Coronary artery (tissue), 2 donors: ENCODE results near the gene ATF5.
"Not testable (repeated sequence)": the region's sequence is repeated elsewhere in the genome, so short reads cannot be mapped to it uniquely, and the experiment has no call there.

Experiments used
- DNase-seq: peaks from one replicate; pipeline ENCODE4 v3.0.0-alpha.2; 2017; ENCODE audit warnings: low spot score
- H3K27ac ChIP-seq, 2 donors: fragments of 200-600 bp; sonication (generic); one replicate each; pipeline ENCODE4 v1.5.1; 2016 to 2019
- H3K4me3 ChIP-seq: fragments of 200-600 bp; sonication (generic); 2 replicates; pipeline ENCODE4 v1.5.1; 2016; ENCODE audit warnings: mild to moderate bottlenecking, moderate library complexity
- CTCF ChIP-seq: fragments of 200-600 bp; sonication (generic); IDR thresholded peaks from one replicate; pipeline ENCODE4 v1.5.1; 2019; ENCODE audit warnings: antibody characterized with exemption

ATF5 gene

GRCh38 chr19:49954933-49955332 is 25.9 kb downstream of the ATF5 start:
- H3K4me3 ChIP-seq = no peak overlapping the region
- no peak for TF ChIP-seq CTCF
- H3K27ac ChIP-seq = no peak overlapping the region
- DNase-seq = no peak

- TF ChIP-seq CTCF = no peak
- DNase-seq = no peak
- Histone ChIP-seq H3K27ac (no peak overlapping the region), H3K4me3 (no peak overlapping the region)
Observed at GRCh38 chr19:49956115-49956495, 27.1 kb downstream of the ATF5 start.

- no peak overlapping the region for H3K4me3 ChIP-seq
- H3K27ac ChIP-seq = no peak overlapping the region
- no peak for DNase-seq
- TF ChIP-seq CTCF = no peak
Observed at GRCh38 chr19:49957262-49957915, 28.4 kb downstream of the ATF5 start.

- H3K27ac ChIP-seq, DNase-seq, H3K4me3 ChIP-seq: not testable (repeated sequence)
Observed at GRCh38 chr19:49958144-49958543, 29.1 kb downstream of the ATF5 start.

GRCh38 chr19:49958596-49958995 is 29.6 kb downstream of the ATF5 start:
- H3K4me3 ChIP-seq, H3K27ac ChIP-seq, DNase-seq: not testable (repeated sequence)

GRCh38 chr19:49959892-49960291 is 30.9 kb downstream of the ATF5 start:
- not testable (repeated sequence) for DNase-seq, H3K27ac ChIP-seq, H3K4me3 ChIP-seq

- not testable (repeated sequence) for DNase-seq, H3K27ac ChIP-seq, H3K4me3 ChIP-seq
Observed at GRCh38 chr19:49960980-49961379, 32.0 kb downstream of the ATF5 start, which contains the start of gene SIGLEC11. Gene SIGLEC11, minus strand, starts transcription at chr19:49961172. Its CDS starts 91 bp downstream, at chr19:49961081.

- no peak for TF ChIP-seq CTCF
- Histone ChIP-seq H3K27ac (peak overlapping the region in 1 of 2 donors; percentile 35), H3K4me3 (no peak overlapping the region)
- DNase-seq = no peak
Observed at GRCh38 chr19:49968279-49968922, 39.4 kb downstream of the ATF5 start.

GRCh38 chr19:49969355-49969754 is 40.4 kb downstream of the ATF5 start:
- H3K4me3 ChIP-seq, DNase-seq: not testable (repeated sequence)
- H3K27ac ChIP-seq = peak overlapping the region in 1 of 2 donors; percentile 35

GRCh38 chr19:49971991-49972411 is 43.0 kb downstream of the ATF5 start:
- Histone ChIP-seq H3K27ac (no peak overlapping the region), H3K4me3 (no peak overlapping the region)
- TF ChIP-seq CTCF = no peak
- no peak for DNase-seq
